Omental fat pad (tissue), 4 donors: ENCODE measurements around the gene GFI1. TPM values are rescaled to one million over a fixed set of nuclear protein-coding genes. Genes with fewer than 3 reads are reported as not detected.

Experiments
- ATAC-seq: fragments of 150-250 bp; one replicate; pipeline ENCODE4 v1.9.1; 2016; ENCODE audit warnings: mild to moderate bottlenecking, moderate library complexity; ENCODE audit not compliant: low FRiP score
- DNase-seq: peaks from one replicate; pipeline ENCODE4 v3.0.0-alpha.2; 2019; ENCODE audit warnings: low spot score
- CTCF ChIP-seq, 3 donors: fragments of 450-650 bp; IDR thresholded peaks; one replicate each; pipeline ENCODE4 v1.5.1; 2016 to 2017; ENCODE audit warnings: antibody characterized with exemption in 3 of 3, mild to moderate bottlenecking in 3 of 3, moderate library complexity in 2 of 3
- total RNA-seq, 4 donors: library from RNA; depleted of rRNA; stranded (reverse); fragments of >200 nt; gene quantifications; one replicate each; pipeline ENCODE4 v1.1.0, GENCODE V29; 2016

Gene GFI1
- total RNA-seq, 4 donors from 2014 or later, result 0.93 to 2.9 (median 1.4) TPM

DNA sequence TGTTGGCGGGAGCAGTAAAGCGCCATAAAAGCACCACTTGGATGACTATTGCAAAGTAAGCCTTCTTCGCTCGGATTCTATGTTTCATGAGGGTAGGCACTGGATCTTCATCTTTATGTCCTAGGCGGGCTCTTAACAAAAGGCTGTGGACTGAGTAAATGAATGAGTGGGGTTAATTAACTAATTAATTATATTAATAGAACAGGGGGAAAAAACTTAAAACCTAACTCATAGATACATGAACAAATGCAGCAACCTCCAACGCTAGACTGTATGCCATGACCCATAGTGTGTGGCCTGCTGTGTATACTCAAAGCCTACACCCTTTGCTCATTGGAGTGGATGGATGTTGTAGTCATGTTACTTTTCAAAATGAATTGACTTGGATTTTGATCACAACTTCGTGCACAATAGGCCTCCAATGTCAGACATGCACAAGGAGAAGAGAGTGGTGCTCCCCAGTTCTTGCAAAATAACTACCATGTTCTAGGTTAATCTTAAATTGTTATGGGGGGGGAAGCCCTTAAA is 417 bp upstream of the GFI1 start:
- DNase-seq (no peak), ATAC-seq (no peak)
- no peak for TF ChIP-seq CTCF (IDR thresholded peaks at IDR 0.05)

DNA sequence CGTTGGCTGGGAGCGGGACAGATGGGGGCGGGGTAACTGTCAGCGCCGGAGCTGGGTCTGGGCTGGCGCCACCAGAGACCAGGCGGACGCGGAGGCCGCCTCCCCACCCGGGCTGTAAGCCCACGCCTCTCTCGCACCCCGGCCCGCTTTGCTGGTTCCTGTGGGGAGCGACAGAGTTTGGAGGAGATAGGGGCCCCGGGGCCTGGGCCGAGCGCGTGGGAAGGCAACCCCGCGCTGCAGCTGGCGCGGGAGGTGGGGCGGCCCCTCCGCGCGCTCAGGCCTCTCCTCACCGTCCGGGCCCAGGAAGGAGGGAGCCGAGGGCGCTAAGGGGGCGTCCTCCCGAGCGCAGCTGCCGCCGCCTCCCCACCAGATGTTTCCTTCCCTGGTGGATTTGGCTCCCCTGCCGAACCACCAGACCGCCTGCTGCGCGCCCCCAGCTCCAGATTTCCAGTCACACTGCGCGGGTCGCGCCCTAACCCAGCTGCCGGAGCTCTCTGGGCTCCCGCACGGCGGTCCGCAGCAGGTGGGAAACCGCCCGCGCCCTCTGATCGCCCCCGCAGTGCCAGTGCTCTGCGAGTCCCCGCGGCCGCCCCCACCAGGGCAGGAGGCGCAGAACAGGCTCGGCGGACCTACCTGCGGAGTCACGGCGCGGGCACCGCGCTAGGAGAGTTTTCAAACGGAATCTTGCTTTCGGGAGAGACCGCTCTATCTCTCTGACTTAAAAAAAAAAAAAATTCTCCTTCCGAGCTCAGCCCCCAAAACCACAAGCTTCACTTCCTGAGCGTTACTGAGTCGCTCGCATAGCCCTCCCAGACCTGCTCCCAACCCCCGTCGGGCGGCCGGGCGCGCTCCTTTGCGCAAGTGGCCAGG is 1.1 kb downstream of the GFI1 start:
- TF ChIP-seq CTCF (IDR thresholded peaks at IDR 0.05), result no peak
- DNase-seq (no peak), ATAC-seq (no peak)

- ATAC-seq, result no peak
- no peak for DNase-seq
- no peak for TF ChIP-seq CTCF (IDR thresholded peaks at IDR 0.05)
These were observed 2.0 kb downstream of the GFI1 start for GRCh38 chr1:92484472-92485380.

- ATAC-seq, result no peak
- no peak for TF ChIP-seq CTCF (IDR thresholded peaks at IDR 0.05)
- no peak for DNase-seq
These were observed 2.9 kb downstream of the GFI1 start for GRCh38 chr1:92483610-92484471.

DNA sequence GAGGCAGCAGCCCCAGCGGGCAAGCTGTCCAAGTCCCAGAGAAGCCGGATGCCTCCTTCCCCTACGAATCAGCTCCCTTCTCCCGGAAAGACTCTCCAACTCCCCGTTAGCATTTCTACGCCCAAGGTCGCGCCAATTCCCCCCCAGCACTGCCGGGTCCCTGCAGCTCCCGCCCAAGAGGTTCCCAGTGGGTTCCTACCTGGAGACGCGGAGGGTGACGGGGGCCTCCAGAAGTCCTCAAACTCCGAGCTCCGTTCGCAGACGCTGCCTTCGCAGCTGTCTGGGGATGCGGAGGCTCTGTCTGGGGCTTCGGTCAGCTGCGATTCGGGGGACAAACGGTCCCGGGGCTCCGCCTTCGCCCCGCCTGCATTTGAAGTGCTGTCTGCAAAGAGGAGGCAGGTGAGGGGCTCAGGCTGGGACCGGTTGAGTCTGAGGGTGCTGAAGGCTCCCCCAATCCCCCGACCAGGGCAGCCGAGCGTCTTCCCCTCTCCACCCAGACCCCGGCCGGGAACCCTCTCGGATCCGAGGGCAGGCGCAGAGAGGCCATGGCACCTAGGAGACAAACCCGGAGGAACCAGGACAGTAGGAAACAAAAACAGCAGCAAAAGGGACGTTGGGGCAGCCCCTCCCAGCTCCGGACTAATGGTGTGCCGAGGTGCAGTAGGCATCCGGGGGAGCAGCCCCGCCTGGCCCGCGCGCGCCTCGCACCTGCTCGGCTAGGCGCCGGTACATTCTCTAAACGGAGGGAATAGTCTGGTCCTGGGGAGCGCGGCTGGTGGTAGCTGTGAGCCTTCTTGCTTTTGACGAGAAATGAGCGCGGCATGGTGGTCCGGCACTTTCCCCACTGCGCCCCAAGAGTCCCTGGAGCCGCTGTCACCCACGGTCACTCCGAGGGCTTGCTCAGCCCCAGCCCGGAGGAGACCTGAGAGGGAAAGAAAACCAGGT is 3.8 kb downstream of the GFI1 start:
- DNase-seq (no peak), ATAC-seq (no peak)
- TF ChIP-seq CTCF (IDR thresholded peaks at IDR 0.05), result no peak
